GM06990 (cell line): Measurements from ENCODE around the gene LCNL1.

ENCODE experiments used
- DNase-seq: peaks from one replicate; pipeline ENCODE4 v3.0.0-alpha.2; 2011; ENCODE audit not compliant: insufficient read length; ENCODE audit errors: extremely low read depth
- H3K27me3 ChIP-seq: replicated peaks from 2 replicates; pipeline ENCODE4 v1.6.0; 2011; ENCODE audit warnings: low read length; ENCODE audit not compliant: control insufficient read depth, insufficient read depth
- H3K36me3 ChIP-seq: 2 replicates; pipeline ENCODE4 v1.5.1; 2011; ENCODE audit warnings: low read length; ENCODE audit not compliant: control insufficient read depth, insufficient read depth
- H3K4me3 ChIP-seq: replicated peaks from 2 replicates; pipeline ENCODE4 v1.5.1; 2011; ENCODE audit warnings: low read depth, mild to moderate bottlenecking, control low read depth, low read length
- TF ChIP-seq, protein P1 (sequence below): IDR thresholded peaks from 2 replicates; pipeline ENCODE4 v1.5.1; 2011; ENCODE audit warnings: low read length, control low read depth, mild to moderate bottlenecking, inconsistent platforms; ENCODE audit not compliant: insufficient read depth, poor library complexity, severe bottlenecking

The LCNL1 gene

DNA sequence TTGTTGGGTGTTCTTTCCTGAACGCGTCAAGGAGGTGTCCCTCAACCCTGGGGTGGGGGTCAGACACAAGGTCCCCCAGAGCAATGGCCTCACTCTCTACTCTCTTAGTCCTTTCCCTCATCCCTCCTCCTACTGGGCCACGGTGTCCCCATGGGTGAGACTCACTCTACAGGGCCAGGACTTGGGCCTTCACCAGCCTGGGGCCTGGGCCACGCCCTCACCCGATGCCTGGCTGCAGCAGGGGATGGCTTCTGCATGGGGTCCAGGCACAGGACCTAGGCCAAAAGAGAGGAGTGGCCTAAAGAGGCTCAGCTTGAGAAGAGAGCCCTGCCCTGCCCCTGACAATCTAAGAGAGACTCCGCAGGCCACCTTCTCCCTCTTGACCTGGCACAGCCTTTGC, 24.9 kb upstream of the LCNL1 start:
- TF ChIP-seq, protein P1, sequence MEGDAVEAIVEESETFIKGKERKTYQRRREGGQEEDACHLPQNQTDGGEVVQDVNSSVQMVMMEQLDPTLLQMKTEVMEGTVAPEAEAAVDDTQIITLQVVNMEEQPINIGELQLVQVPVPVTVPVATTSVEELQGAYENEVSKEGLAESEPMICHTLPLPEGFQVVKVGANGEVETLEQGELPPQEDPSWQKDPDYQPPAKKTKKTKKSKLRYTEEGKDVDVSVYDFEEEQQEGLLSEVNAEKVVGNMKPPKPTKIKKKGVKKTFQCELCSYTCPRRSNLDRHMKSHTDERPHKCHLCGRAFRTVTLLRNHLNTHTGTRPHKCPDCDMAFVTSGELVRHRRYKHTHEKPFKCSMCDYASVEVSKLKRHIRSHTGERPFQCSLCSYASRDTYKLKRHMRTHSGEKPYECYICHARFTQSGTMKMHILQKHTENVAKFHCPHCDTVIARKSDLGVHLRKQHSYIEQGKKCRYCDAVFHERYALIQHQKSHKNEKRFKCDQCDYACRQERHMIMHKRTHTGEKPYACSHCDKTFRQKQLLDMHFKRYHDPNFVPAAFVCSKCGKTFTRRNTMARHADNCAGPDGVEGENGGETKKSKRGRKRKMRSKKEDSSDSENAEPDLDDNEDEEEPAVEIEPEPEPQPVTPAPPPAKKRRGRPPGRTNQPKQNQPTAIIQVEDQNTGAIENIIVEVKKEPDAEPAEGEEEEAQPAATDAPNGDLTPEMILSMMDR: no peak
- DNase-seq: no peak
- Histone ChIP-seq H3K27me3 (peaks cover 1% of the 10 kb centered on the region; the same call in 1 of the 2 replicates), H3K4me3 (no peak overlapping the region), H3K36me3 (no peaks in the 10 kb centered on the region)

DNA sequence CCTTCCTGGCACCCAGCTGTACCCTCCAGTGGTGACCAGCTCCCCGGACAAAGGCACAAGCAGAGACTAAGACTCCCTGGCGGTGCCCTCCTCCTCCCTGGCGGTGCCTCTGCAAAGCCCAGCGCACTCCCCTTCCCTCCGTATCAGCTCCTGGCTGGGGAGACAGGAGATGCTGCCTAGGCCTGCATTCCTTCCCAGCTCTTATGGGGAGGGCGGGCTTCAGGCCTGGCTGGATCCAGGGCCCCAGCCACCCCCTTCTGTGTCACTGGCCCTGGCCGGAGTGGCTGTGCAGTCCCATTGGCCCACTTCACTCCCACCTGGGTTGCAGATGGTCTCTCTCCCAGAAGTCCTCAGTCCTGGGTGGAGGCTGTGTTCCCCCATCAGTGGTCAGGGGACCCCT, 24.3 kb upstream of the LCNL1 start:
- TF ChIP-seq, protein P1: no peak
- DNase-seq: no peak
- Histone ChIP-seq H3K27me3 (peaks cover 1% of the 10 kb centered on the region; the same call in 1 of the 2 replicates), H3K36me3 (no peaks in the 10 kb centered on the region), H3K4me3 (no peak overlapping the region)

DNA sequence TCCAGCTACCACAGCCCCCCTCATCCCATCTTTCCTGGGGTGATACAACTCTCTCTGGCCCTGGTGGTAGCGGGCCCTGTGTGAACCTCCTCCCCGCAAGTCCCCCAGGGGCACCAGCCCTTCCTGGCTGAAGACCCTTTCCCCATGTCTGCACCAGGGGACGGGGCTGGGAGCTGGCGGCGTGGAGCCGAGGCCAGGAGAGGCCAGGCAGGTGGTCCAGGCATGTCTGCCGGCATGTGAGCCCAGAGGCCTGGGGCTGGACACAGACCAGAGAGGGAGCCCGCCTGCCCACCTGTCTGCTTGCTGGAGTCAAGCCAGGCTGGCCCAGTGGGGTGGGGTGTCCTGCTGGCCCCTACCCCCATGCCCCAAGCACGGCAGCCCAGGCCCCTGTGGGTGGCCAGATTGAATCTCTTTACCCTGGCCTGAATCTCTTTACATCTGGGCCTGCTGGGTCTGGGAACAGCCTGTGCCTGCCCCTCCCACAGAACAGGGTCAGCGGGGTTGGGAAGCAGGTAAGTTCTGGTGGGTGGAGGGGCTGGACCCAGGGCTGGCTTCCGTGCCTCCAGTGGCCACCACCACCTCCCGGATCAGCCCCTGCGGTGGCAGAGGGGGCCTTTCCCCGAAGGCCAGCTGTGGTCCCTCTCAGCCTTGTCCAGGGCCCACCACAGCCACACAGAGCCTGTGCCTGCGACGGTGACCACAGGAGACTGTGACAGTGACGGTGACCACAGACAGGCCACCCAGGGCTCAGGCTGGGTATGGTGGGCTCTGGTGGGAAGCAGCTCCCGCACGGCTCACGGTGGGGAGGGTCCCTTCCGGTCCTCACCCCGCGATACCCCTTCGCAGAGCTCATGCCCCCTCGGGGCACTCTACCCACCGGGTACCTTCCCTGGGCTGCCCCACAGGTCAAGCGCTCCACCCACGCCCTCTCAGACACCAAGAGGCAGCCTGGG, 23.6 kb upstream of the LCNL1 start:
- TF ChIP-seq, protein P1: no peak
- Histone ChIP-seq H3K27me3 (peaks cover 1% of the 10 kb centered on the region; the same call in 1 of the 2 replicates), H3K36me3 (no peaks in the 10 kb centered on the region), H3K4me3 (no peak overlapping the region)
- DNase-seq: no peak

DNA sequence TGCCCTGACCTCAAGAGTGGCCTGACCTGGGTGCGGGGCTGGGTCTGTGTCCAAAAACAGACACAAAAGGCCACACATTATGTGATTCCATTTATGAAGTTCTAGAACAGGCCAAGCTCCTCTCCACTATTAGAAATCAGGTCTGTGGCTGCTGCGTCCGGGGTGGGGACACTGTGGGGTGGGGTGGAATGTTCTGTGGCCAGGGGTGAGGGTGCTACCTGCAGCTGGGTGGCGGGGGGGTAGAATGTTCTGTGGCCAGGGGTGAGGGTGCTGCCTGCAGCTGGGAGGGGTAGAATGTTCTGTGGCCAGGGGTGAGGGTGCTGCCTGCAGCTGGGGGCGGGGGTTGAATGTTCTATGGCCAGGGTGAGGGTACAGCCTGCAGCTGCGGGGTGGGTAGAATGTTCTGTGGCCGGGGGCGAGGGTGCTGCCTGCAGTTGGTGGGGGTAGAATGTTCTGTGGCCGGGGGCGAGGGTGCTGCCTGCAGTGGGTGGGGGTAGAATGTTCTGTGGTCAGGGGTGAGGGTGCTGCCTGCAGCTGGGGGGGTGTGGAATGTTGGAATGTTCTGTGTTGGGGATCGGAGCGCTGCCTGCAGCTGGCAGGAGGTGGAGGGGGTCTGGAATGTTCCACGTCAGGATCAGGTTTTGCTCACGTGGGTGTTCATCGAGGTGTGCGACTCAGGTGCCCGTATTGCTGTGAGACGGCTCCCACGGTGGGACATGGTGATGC, 22.4 kb upstream of the LCNL1 start:
- Histone ChIP-seq H3K4me3 (no peak overlapping the region), H3K27me3 (no peaks in the 10 kb centered on the region; the same call in 1 of the 2 replicates), H3K36me3 (no peaks in the 10 kb centered on the region)
- no peak for DNase-seq
- TF ChIP-seq, protein P1: no peak

DNA sequence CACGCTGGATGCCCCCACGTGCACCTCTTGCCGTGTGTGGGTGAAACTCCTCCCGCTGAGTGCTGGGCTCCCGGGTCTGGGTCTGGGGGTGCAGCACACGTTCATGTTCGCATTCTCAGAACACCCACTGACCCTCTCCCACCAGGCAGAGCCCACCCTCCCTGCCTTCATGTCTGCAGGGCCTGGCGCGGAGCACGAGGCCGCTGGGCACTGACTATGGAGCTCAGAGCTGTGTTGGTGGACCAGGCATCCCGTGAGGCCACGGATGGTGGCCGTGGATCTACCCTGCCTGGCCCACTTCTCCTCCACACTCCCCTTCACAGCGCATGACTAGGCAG, 21.9 kb upstream of the LCNL1 start:
- H3K36me3 ChIP-seq: no peaks in the 10 kb centered on the region
- no peaks in the 10 kb centered on the region; the same call in 1 of the 2 replicates for H3K27me3 ChIP-seq
- no peak for DNase-seq
- TF ChIP-seq, protein P1: no peak
- no peak overlapping the region for H3K4me3 ChIP-seq
